ENCODE measurements around the gene LEKR1. TPM values are rescaled to one million over a fixed set of nuclear protein-coding genes. Genes with fewer than 3 reads are reported as not detected.

Gene LEKR1
- total and polyA plus RNA-seq, 2 of the 13 experiments (the other 11 are each of a cell fraction or from before 2014, with no cell fraction given): 0.49 to 1.5 TPM

- TF ChIP-seq, protein P1, sequence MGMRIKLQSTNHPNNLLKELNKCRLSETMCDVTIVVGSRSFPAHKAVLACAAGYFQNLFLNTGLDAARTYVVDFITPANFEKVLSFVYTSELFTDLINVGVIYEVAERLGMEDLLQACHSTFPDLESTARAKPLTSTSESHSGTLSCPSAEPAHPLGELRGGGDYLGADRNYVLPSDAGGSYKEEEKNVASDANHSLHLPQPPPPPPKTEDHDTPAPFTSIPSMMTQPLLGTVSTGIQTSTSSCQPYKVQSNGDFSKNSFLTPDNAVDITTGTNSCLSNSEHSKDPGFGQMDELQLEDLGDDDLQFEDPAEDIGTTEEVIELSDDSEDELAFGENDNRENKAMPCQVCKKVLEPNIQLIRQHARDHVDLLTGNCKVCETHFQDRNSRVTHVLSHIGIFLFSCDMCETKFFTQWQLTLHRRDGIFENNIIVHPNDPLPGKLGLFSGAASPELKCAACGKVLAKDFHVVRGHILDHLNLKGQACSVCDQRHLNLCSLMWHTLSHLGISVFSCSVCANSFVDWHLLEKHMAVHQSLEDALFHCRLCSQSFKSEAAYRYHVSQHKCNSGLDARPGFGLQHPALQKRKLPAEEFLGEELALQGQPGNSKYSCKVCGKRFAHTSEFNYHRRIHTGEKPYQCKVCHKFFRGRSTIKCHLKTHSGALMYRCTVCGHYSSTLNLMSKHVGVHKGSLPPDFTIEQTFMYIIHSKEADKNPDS (CRISPR knock-in tag; IDR thresholded peaks at IDR 0.05): no peak
- no peak; the same call in 1 of the 2 replicates for TF ChIP-seq FOXO1 (CRISPR knock-in tag; IDR thresholded peaks at IDR 0.05)
- TF ChIP-seq ZNF18 (CRISPR knock-in tag; IDR thresholded peaks at IDR 0.05; ENCODE audit: insufficient replicate concordance): no peak
- no peak for TF ChIP-seq NCOA1 (CRISPR knock-in tag; IDR thresholded peaks at IDR 0.05)
- no peak for TF ChIP-seq GABPA (IDR thresholded peaks at IDR 0.05; ENCODE audit: low read depth, low read length)
- no peak for TF ChIP-seq GABPA (CRISPR knock-in tag; IDR thresholded peaks at IDR 0.05; ENCODE audit: low read depth)
- no peak for TF ChIP-seq RELA (CRISPR knock-in tag; IDR thresholded peaks at IDR 0.05)
- TF ChIP-seq CTCF (CRISPR knock-in tag; IDR thresholded peaks at IDR 0.05): no peak
- no peak for TF ChIP-seq RORA (CRISPR knock-in tag; IDR thresholded peaks at IDR 0.05)
- no peak for TF ChIP-seq PHF8 (CRISPR knock-in tag; IDR thresholded peaks at IDR 0.05)
- TF ChIP-seq SP1 (IDR thresholded peaks at IDR 0.05): no peak
- no peak for TF ChIP-seq SP1 (CRISPR knock-in tag; IDR thresholded peaks at IDR 0.05)
- TF ChIP-seq HMG20A (CRISPR knock-in tag; IDR thresholded peaks at IDR 0.05; ENCODE audit: borderline replicate concordance): peak; percentile 76; the same call in 1 of the 2 replicates
- no peak for TF ChIP-seq MYC (CRISPR knock-in tag; IDR thresholded peaks at IDR 0.05; ENCODE audit: borderline replicate concordance)
- TF ChIP-seq RFX3 (CRISPR knock-in tag; IDR thresholded peaks at IDR 0.05): no peak
- no peak for TF ChIP-seq TCF12 (IDR thresholded peaks at IDR 0.05)
- no peak for TF ChIP-seq TCF12 (CRISPR knock-in tag; IDR thresholded peaks at IDR 0.05)
- TF ChIP-seq, protein P2, sequence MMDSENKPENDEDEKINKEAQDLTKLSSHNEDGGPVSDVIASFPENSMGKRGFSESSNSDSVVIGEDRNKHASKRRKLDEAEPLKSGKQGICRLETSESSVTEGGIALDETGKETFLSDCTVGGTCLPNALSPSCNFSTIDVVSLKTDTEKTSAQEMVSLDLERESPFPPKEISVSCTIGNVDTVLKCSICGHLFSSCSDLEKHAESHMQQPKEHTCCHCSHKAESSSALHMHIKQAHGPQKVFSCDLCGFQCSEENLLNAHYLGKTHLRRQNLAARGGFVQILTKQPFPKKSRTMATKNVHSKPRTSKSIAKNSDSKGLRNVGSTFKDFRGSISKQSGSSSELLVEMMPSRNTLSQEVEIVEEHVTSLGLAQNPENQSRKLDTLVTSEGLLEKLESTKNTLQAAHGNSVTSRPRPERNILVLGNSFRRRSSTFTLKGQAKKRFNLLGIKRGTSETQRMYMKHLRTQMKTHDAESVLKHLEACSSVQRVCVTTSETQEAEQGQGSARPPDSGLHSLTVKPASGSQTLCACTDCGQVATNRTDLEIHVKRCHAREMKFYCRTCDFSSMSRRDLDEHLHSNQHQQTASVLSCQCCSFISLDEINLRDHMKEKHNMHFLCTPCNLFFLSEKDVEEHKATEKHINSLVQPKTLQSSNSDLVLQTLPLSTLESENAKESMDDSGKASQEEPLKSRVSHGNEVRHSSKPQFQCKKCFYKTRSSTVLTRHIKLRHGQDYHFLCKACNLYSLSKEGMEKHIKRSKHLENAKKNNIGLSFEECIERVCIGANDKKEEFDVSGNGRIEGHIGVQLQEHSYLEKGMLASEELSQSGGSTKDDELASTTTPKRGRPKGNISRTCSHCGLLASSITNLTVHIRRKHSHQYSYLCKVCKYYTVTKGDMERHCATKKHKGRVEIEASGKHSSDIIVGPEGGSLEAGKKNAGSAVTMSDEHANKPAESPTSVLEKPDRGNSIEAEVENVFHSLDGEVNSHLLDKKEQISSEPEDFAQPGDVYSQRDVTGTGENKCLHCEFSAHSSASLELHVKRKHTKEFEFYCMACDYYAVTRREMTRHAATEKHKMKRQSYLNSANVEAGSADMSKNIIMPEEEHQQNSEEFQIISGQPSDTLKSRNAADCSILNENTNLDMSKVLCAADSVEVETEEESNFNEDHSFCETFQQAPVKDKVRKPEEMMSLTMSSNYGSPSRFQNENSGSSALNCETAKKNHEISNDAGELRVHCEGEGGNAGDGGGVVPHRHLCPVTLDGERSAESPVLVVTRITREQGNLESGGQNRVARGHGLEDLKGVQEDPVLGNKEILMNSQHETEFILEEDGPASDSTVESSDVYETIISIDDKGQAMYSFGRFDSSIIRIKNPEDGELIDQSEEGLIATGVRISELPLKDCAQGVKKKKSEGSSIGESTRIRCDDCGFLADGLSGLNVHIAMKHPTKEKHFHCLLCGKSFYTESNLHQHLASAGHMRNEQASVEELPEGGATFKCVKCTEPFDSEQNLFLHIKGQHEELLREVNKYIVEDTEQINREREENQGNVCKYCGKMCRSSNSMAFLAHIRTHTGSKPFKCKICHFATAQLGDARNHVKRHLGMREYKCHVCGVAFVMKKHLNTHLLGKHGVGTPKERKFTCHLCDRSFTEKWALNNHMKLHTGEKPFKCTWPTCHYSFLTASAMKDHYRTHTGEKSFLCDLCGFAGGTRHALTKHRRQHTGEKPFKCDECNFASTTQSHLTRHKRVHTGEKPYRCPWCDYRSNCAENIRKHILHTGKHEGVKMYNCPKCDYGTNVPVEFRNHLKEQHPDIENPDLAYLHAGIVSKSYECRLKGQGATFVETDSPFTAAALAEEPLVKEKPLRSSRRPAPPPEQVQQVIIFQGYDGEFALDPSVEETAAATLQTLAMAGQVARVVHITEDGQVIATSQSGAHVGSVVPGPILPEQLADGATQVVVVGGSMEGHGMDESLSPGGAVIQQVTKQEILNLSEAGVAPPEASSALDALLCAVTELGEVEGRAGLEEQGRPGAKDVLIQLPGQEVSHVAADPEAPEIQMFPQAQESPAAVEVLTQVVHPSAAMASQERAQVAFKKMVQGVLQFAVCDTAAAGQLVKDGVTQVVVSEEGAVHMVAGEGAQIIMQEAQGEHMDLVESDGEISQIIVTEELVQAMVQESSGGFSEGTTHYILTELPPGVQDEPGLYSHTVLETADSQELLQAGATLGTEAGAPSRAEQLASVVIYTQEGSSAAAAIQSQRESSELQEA (CRISPR knock-in tag; IDR thresholded peaks at IDR 0.05; ENCODE audit: not compliant biosample characterization): no peak
These were observed 268.8 kb downstream of the LEKR1 start (continued) for GRCh38 chr3:157094751-157095480.
